Measurements from ENCODE around the gene ACOT6. TPM values are rescaled to one million over a fixed set of nuclear protein-coding genes. Genes with fewer than 3 reads are reported as not detected.

The ACOT6 gene
- not detected in 2 replicates for total RNA-seq

GRCh38 chr14:73612339-73613045 is at the start of gene ACOT6:
Gene ACOT6, plus strand, starts transcription at chr14:73612517. Its CDS starts 55 bp downstream, at chr14:73612572.

GRCh38 chr14:73569185-73569958 is 42.9 kb upstream of the ACOT6 start, which contains the start of gene ACOT2:
Gene ACOT2, plus strand, starts transcription at chr14:73569213. Its CDS starts 28 bp downstream, at chr14:73569241.

GRCh38 chr14:73591690-73592449 is 20.4 kb upstream of the ACOT6 start, which contains the start of gene ACOT4:
Gene ACOT4, plus strand, starts transcription at chr14:73591873. Its CDS starts 87 bp downstream, at chr14:73591960.

GRCh38 chr14:73644531-73645247 is 32.4 kb downstream of the ACOT6 start, which contains the start of gene DNAL1:
Gene DNAL1, plus strand, starts transcription at chr14:73644986. Its CDS starts 54 bp downstream, at chr14:73645040.

Other genes starting within 250 kb of the ACOT6 start
- 23.6 and 63.6 TPM in 2 replicates for gene NUMB, start 154.0 kb upstream of the ACOT6 start, total RNA-seq
- gene RIOX1, start 121.6 kb upstream of the ACOT6 start, total RNA-seq = 14.6 and 15.8 TPM in 2 replicates
- gene ACOT1, start 75.4 kb upstream of the ACOT6 start, total RNA-seq = 2.0 and 4.0 TPM in 2 replicates
- under 0.01 and 0.13 TPM in 2 replicates for gene HEATR4, start 53.6 kb upstream of the ACOT6 start, total RNA-seq
- gene ACOT2, start 43.3 kb upstream of the ACOT6 start, total RNA-seq = 15.1 and 17.2 TPM in 2 replicates
- gene ACOT4, start 20.6 kb upstream of the ACOT6 start, total RNA-seq = 0.49 and 0.76 TPM in 2 replicates
- gene DNAL1, start 32.5 kb downstream of the ACOT6 start, total RNA-seq = 3.4 and 5.6 TPM in 2 replicates
- gene PNMA1, start 101.9 kb downstream of the ACOT6 start, total RNA-seq = 16.2 and 30.5 TPM in 2 replicates
- 1.1 and 3.5 TPM in 2 replicates for gene PTGR2, start 239.3 kb downstream of the ACOT6 start, total RNA-seq

Measured in bladder microvascular endothelial cell (primary cell).